GM10847 (cell line): ENCODE measurements around the gene XKRX.

ENCODE experiments used
- POLR2A ChIP-seq: IDR thresholded peaks from 2 replicates; pipeline ENCODE4 v1.6.1; 2011; ENCODE audit not compliant: insufficient read length; ENCODE audit errors: extremely low read depth

XKRX gene

DNA sequence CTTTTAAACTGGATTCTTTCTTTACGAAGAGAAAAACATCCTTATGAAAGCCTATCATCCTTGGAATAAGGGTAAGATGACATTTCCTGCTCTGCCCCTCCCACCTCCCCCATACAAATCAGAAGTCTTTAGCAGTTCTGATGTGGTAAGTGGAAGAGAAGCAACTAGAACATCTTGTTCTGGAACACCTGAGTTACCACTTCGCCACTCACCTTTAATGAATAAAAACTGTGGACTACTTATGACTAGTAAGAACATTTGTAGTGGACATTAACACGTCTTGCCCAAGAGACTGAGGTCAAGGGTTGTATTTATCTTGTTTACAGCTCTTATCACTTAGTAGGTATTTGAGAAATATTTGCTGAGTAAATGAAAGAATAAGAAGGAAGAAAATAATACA, 4.3 kb downstream of the XKRX start:
- TF ChIP-seq POLR2A: no peak

GRCh38 chrX:100915562-100915961, 13.2 kb downstream of the XKRX start:
- no peak for TF ChIP-seq POLR2A

GRCh38 chrX:100913111-100913510, 15.6 kb downstream of the XKRX start:
- TF ChIP-seq POLR2A: no peak

DNA sequence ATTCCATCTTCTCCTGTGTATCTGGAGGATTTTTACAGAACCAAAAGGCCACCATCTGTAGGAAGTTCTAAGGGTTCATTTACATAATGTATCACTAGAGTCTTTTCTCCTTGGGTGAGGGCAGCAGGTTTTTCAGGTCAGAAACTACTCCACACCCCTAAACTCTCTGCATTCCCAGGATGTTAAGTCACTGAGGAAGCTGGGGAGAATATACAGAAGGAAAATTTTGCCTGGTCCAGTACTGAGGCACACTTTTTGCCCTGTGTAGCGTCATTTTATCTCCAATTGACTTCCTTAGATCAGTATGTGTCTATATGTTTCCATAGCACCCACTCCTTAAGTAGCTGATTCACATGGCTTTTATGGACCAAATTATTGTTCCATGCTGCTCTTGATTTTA, 17.0 kb downstream of the XKRX start:
- no peak for TF ChIP-seq POLR2A

DNA sequence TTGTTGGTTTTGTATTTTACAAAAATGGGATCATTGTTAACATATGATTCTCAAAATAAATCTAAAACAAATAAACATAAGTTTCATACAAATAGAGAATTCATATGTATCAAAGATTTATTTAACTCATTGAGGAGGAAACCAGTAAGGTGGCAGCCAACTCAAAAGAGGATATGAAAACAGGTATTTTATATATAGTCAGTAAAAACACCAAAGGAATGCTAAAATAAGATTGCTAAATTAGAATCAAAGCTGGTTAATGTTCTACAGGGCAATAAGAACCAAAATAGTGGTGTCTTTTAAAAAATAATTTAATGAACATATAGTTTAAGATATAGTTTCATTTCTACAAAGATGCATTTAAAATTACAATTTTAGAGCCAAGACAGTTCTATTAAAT, 23.1 kb downstream of the XKRX start:
- TF ChIP-seq POLR2A: no peak

DNA sequence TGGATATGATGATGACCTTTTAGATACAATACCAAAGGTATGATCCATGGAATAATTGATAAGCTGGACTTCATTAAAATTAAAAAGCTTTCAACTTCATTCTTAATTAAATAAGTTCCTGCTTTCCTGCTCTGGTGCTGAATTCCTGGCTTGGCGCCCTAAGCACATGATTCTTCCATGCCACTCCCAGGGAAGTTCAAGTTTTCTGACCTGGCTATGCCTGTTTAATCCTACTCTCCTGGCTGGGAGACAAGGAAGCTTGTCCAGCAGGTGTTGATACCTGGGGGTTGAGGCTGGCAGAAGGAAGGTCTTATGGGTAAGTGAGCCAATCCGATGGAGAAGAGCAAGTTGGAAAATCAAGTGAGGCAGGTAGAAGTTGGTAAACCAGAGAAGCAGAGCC, 24.3 kb downstream of the XKRX start:
- no peak for TF ChIP-seq POLR2A

GRCh38 chrX:100895365-100896075, 33.2 kb downstream of the XKRX start:
- TF ChIP-seq POLR2A: no peak

DNA sequence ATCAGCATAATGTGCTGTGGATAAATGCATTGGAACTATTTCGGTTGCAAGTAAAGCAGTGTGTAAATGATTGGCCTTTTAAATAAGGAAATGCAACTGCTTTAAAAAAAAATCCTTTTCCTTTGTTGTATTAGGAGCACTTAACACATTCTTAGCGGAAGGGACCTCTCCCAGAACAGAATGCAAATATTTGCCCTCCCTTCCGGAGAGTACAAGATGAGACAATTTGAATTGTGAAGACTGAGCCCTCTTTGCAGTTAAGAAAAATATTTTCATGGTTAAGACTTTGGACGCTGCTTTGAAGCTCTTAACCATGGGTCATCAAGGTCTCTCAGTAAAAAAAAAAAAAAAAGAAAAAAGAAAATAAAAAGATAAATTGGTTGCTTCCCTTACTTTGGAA, 45.1 kb downstream of the XKRX start:
- TF ChIP-seq POLR2A: no peak

DNA sequence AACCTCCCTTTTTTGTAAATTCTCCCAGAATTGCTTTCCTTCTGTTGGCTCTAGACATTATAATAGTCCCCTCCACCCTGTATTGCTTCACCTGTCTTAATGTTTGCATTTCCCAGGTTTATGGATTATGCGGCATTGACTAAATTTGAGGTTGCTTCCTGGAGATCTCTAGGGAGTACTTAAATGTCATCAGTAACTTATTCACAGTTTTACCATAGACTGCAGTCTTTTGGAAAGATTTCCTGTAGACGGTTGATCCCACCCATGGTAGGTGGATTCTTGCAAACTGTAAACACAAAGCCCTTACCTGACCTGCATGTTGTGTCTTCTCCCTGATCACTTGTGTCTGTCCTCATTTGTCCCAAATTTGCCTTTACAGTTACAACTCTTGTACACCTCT, 48.3 kb downstream of the XKRX start:
- TF ChIP-seq POLR2A: no peak

DNA sequence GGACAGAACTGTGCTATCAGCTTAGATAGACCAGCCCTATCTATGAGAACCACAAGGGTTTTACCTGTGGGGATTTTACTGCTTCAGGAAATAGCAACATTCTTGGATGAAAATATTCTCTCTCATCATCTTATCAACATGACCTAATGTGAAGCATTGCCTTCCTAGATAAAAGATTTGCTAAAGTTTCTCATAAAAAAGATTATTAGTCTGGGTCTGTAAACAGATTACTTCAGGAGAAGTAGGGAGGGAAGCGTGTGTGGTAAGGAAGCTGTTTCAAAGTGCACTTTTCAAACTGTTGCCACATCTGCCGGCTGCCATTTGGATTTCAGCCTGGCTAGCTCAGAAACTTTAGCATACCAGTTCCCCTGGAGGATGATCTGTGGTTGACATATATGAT, 54.4 kb downstream of the XKRX start, which contains the start of gene NOX1:
TSS of gene NOX1 (minus strand) at position 35 of the 400 bp plus-strand sequence. CDS start 220 bp downstream, outside the sequence.
- TF ChIP-seq POLR2A: no peak

DNA sequence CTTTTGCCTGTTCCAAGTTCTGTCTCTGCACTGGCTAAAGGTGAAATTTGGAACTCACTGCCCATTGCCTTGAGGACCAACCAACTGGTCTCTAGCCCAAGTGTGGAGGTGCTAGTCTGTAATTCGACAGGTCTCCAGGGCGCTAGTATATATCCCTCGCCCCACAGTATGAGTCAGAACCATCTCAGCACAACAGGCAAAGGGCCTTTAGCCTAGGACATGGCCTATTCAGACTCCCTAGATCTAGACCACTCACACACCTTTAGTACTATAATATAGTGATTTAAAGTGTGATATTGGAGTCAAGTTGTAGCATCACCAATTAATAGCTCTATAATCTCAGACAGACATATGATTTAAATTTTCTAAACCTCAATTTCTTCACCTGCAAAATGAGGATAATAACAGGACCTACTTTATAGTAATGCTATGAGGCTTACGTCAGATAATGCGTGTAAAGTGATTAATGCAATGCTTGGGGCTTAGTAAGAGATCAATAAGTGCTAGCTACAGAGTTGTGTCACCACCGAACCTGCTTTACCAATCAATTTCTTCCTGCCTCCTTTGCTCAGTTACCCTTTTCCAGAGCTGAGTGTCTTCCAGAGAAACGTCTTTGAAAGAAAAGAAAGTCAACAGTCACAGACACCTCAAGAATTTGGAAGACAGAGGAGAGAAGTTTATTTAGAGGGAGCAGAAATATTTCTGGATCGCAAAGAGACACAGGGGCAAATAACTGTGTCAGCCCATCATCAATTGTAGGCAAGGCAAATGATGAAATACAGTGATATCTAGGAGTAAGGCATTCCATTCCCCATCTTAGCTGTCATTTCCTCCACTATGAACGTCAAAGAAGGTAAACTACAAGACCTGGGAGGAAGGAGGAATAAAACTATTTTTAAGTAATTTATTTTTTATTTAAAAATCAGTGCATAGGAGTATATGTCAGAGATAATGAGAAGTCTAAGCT, 56.8 kb downstream of the XKRX start:
- TF ChIP-seq POLR2A: no peak

DNA sequence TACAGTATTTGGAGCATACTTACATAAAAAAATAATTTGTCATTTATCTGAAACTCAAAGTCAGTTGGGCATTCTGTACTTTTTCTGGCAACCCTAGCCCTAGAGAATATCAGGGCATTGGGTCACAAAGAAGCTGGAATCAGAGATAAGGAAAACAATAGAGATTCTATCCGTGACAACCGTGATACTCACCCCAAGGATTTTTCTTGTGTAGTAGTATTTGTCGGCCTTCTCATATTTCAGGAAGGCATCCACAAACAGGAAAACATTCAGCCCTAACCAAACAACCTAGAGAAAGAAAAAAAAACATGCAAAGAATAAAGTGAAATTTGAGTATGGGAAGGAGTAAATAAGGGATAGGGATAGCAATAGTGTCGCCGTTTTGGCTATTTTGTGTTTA, 58.2 kb downstream of the XKRX start:
- no peak for TF ChIP-seq POLR2A

DNA sequence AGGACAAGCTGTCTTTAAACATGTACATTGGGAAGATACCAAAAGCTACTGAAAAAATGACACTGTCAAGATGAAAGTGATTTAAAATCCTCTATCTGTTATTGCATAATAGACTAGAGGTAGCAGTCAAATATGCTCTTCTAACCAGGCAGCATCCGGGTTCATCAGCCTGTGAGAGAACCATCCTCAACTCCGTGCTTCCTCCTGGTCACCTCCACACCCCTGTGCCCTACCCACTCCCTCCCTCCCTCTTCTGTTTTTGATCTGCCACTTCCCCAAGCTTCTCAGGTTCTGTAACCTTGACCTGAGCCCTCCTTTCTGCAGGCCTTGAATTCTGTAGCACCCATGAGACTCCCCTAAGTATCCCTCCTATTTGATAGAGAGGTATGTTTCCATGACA, 60.4 kb downstream of the XKRX start:
- no peak for TF ChIP-seq POLR2A

GRCh38 chrX:100864657-100865391, 63.9 kb downstream of the XKRX start:
- TF ChIP-seq POLR2A: no peak
